Ovary (tissue), 9 donors: ENCODE measurements around the gene ZNF322. TPM values are rescaled to one million over a fixed set of nuclear protein-coding genes. Genes with fewer than 3 reads are reported as not detected.

Experiments used
- DNase-seq, 5 donors: peaks; one replicate each; pipeline ENCODE4 v3.0.0-alpha.2; 2019 to 2020
- H3K27ac ChIP-seq, 2 donors: fragments of 200-600 bp; one replicate each; pipeline versions ENCODE4 v1.5.1 to v1.8.0; 2019 to 2022
- H3K27me3 ChIP-seq: fragments of 200-600 bp; one replicate; pipeline ENCODE4 v1.8.0; 2022
- H3K36me3 ChIP-seq: fragments of 200-600 bp; sonication (generic); one replicate; pipeline ENCODE4 v1.5.1; 2019
- H3K4me1 ChIP-seq: one replicate; pipeline ENCODE4 v1.8.1; 2013; ENCODE audit warnings: mild to moderate bottlenecking, moderate library complexity; ENCODE audit not compliant: insufficient read depth
- H3K4me3 ChIP-seq: fragments of 200-600 bp; sonication (generic); one replicate; pipeline ENCODE4 v1.5.1; 2017
- H3K9me3 ChIP-seq, 2 donors: fragments of 200-600 bp in 1 of 2; sonication (generic) in 1 of 2; one replicate each; pipeline versions ENCODE4 v1.5.1 to v1.8.1; 2013 to 2019; ENCODE audit warnings: mild to moderate bottlenecking in 1 of 2, moderate library complexity in 1 of 2
- EP300 ChIP-seq: sonication (generic); formaldehyde crosslinking; IDR thresholded peaks from one replicate; pipeline ENCODE4 v1.6.1; 2017; ENCODE audit warnings: antibody characterized with exemption
- POLR2A ChIP-seq: fragments of 450-650 bp; IDR thresholded peaks from one replicate; pipeline ENCODE4 v1.6.1; 2017; ENCODE audit warnings: antibody characterized with exemption, mild to moderate bottlenecking, moderate library complexity
- WGBS, 3 donors: extraction: QIAGEN DNeasy Blood & Tissue Kit in 1 of 3; methylation state at CpG; one replicate each; pipeline versions ENCODE4 v1.1.5 to v1.1.7; 2013 to 2017; 5-methylcytosine and 5-hydroxymethylcytosine counted together
- intact Hi-C, 4 donors: fragments of 100-400 bp; cut with DNase I; formaldehyde crosslinking; loops; one replicate each; pipeline versions ENCODE4 v1.11.0 to v1.15.1; 2022 to 2023
- polyA plus RNA-seq, 2 donors: library from polyadenylated mRNA; stranded (reverse); fragments of 200-250 nt in 1 of 2; fragments of 350-450 nt in 1 of 2; fragmentation: Illumina TruSeq in 1 of 2; extraction: RNeasy Lipid Tissue Mini Kit (QIAGEN cat#74804) in 1 of 2; gene quantifications; one replicate each; pipeline ENCODE4 v1.2.3, GENCODE V29; 2013 to 2014
- total RNA-seq, 7 donors: library from RNA; depleted of rRNA in 2 of 7; stranded (reverse); fragments of >200 nt in 2 of 7; fragmentation: NEBNext Ultra II Directional in 3 of 7; extraction: Animal tissue kit (Norgen Biotek cat#: 25700) in 3 of 7; gene quantifications; one replicate each; pipeline versions ENCODE4 v1.1.0 to v1.2.4, GENCODE V29; 2016 to 2023
- TF ChIP-seq, protein P1 (sequence below), 3 donors: fragments of 450-650 bp in 2 of 3; fragments of 200-600 bp in 1 of 3; IDR thresholded peaks; one replicate each; pipeline versions ENCODE4 v1.5.1 to v1.8.0; 2016 to 2022; ENCODE audit warnings: antibody characterized with exemption in 3 of 3, mild to moderate bottlenecking in 1 of 3
- donor health status: DM: no; HTN: no; CAD: no; lungs with moderate emphysema.
- donor health status: DM: no; HTN: no; CAD: no.
- donor health status: Bipolar disorder and iron deficiency.
- donor health status: DM: yes; HTN: yes; CAD: no.
- donor health status: DM: no; HTN: no; CAD: no.
- donor health status: DM: yes; HTN: yes; CAD: no.

The ZNF322 gene
- total and polyA plus RNA-seq, 9 donors: 14.2 to 41.2 (median 29.3) TPM

DNA sequence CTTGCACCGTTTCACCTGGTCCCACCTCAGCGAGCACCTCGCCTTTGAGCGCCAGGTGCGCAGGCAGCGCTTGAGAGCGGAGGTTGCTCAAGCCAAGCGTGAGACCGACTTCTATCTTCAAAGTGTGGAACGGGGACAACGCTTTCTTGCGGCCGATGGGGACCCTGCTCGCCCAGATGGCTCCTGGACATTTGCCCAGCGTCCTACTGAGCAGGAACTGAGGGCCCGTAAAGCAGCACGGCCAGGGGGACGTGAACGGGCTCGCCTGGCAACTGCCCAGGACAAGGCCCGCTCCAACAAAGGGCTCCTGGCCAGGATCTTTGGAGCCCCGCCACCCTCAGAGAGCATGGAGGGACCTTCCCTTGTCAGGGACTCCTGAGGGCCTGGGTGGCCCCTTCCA lies 61.3 kb downstream of the ZNF322 start:
- peak; percentile 23 to 62 (median 50) for DNase-seq
- WGBS, 3 donors: 89 to 92% (median 90%) methylated on average over 20 to 22 of the region's 22 CpGs
- Histone ChIP-seq H3K27me3 (no peaks in the 10 kb centered on the region), H3K4me3 (no peak overlapping the region), H3K36me3 (no peaks in the 10 kb centered on the region), H3K9me3 (no peaks in the 10 kb centered on the region), H3K4me1 (peaks cover 4% of the 10 kb centered on the region), H3K27ac (no peak overlapping the region)
- intact Hi-C loops: loop anchor here in 3 of 4 donors (5.0 to 10.0 kb wide), 3 partner anchors 253 to 423 kb away; no protein-coding TSS in a partner anchor
- TF ChIP-seq POLR2A: no peak
- no peak for TF ChIP-seq EP300
- TF ChIP-seq, protein P1, sequence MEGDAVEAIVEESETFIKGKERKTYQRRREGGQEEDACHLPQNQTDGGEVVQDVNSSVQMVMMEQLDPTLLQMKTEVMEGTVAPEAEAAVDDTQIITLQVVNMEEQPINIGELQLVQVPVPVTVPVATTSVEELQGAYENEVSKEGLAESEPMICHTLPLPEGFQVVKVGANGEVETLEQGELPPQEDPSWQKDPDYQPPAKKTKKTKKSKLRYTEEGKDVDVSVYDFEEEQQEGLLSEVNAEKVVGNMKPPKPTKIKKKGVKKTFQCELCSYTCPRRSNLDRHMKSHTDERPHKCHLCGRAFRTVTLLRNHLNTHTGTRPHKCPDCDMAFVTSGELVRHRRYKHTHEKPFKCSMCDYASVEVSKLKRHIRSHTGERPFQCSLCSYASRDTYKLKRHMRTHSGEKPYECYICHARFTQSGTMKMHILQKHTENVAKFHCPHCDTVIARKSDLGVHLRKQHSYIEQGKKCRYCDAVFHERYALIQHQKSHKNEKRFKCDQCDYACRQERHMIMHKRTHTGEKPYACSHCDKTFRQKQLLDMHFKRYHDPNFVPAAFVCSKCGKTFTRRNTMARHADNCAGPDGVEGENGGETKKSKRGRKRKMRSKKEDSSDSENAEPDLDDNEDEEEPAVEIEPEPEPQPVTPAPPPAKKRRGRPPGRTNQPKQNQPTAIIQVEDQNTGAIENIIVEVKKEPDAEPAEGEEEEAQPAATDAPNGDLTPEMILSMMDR (IDR thresholded peaks at IDR 0.05): no peak

GRCh38 chr6:26597821-26598220 lies 61.7 kb downstream of the ZNF322 start:
- intact Hi-C loops: loop anchor here in 3 of 4 donors (2.0 to 10.0 kb wide), 4 partner anchors 25 to 423 kb away; no protein-coding TSS in a partner anchor
- no peak overlapping the region for H3K27ac ChIP-seq

DNA sequence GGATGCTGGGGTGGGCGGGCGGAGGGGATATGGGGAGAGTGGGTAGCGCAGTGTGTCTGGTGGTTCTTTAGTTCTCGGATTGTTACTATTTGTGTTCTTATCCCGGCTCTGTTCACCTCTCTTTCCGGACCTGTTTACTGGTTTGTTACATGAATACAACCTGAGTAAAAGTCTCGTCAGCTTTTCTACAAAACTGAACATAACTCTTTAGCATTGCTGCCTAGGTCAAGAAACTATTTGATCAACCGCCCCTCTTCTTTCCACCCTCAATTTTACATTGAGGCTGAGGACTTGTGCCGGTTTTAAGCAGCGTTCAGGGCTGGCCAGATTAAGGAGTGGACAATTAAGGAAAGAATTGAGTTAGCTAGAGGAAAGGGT lies 62.2 kb downstream of the ZNF322 start:
- Histone ChIP-seq H3K36me3 (no peaks in the 10 kb centered on the region), H3K4me3 (peak overlapping the region; percentile 89), H3K9me3 (no peaks in the 10 kb centered on the region), H3K27me3 (no peaks in the 10 kb centered on the region), H3K27ac (peak overlapping the region; percentile 67 to 77), H3K4me1 (peaks cover 4% of the 10 kb centered on the region)
- no peak for DNase-seq
- 0 to 1% (median 0%) methylated on average over 10 of the region's 10 CpGs for WGBS, 3 donors
- intact Hi-C loops: loop anchor here in 3 of 4 donors (2.0 to 10.0 kb wide), 4 partner anchors 25 to 423 kb away; no protein-coding TSS in a partner anchor
- no peak for TF ChIP-seq POLR2A
- TF ChIP-seq EP300: no peak
- TF ChIP-seq, protein P1 (IDR thresholded peaks at IDR 0.05): no peak

More at GRCh38 chr6:26597821-26598220, 61.7 kb downstream of the ZNF322 start:
- no peak overlapping the region for H3K4me3 ChIP-seq
- TF ChIP-seq POLR2A (no peak), EP300 (no peak)
- TF ChIP-seq, protein P1 (IDR thresholded peaks at IDR 0.05): no peak
- peak in 2 of 5 donors; percentile 40 to 43 for DNase-seq
- no peaks in the 10 kb centered on the region for H3K9me3 ChIP-seq
- no peaks in the 10 kb centered on the region for H3K27me3 ChIP-seq
- 58 to 63% (median 61%) methylated on average over 21 of the region's 21 CpGs for WGBS, 3 donors
- H3K4me1 ChIP-seq: peaks cover 4% of the 10 kb centered on the region
- no peaks in the 10 kb centered on the region for H3K36me3 ChIP-seq

GRCh38 chr6:26596579-26597388 lies 62.8 kb downstream of the ZNF322 start, which contains the start of gene ABT1:
ABT1 (plus strand) TSS chr6:26596953; CDS start chr6:26596983, 30 bp downstream.
- H3K36me3 ChIP-seq: no peaks in the 10 kb centered on the region
- peak; percentile 98 to 99 (median 98) for DNase-seq
- TF ChIP-seq, protein P1 (IDR thresholded peaks at IDR 0.05): no peak
- TF ChIP-seq POLR2A: peak; percentile 87
- TF ChIP-seq EP300: no peak
- peak within 1 kb of the TSS; percentile 67 to 77 for H3K27ac ChIP-seq
- 0% methylated on average over 51 of the region's 51 CpGs for WGBS, 3 donors
- peaks cover 4% of the 10 kb centered on the region for H3K4me1 ChIP-seq
- H3K27me3 ChIP-seq: no peaks in the 10 kb centered on the region
- H3K4me3 ChIP-seq: peak within 1 kb of the TSS; percentile 89
- intact Hi-C loops: loop anchor here in 3 of 4 donors (2.0 to 10.0 kb wide), 4 partner anchors 24 to 422 kb away; no protein-coding TSS in a partner anchor
- no peaks in the 10 kb centered on the region for H3K9me3 ChIP-seq
